Measurements from ENCODE around the gene SPTY2D1. TPM values are rescaled to one million over a fixed set of nuclear protein-coding genes. Genes with fewer than 3 reads are reported as not detected.
"Not testable (repeated sequence)": the region's sequence is repeated elsewhere in the genome, so short reads cannot be mapped to it uniquely, and the experiment has no call there.

The SPTY2D1 gene
- total RNA-seq, 1 donor from 2014 or later, result 12.6 TPM

DNA sequence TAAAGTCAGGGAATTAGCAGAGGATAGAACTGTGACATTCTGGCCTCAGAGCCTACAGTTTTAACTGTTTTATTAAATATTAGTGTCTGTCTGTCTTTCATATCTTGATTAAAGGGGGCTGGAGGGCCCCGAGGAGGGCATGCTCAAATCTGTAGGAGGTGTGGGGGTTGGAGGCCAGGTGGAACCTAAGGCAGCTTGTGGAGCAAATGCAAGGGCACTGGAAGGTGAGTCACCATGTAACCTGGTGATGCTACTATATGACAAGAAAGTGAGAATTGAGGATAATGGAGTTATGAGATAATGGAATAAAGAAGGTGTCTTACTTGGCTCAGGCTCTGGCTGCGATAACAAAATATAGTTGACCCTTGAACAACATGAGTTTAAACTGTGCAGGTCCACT, 37.1 kb upstream of the SPTY2D1 start:
- Histone ChIP-seq H3K4me3 (ENCODE audit: low read depth, low read length) (no peak overlapping the region), H3K36me3 (ENCODE audit: control insufficient read depth, insufficient read depth, low read length) (no peaks in the 10 kb centered on the region), H3K27me3 (ENCODE audit: control insufficient read depth, insufficient read depth, low read length) (no peaks in the 10 kb centered on the region)
- TF ChIP-seq, protein P1, sequence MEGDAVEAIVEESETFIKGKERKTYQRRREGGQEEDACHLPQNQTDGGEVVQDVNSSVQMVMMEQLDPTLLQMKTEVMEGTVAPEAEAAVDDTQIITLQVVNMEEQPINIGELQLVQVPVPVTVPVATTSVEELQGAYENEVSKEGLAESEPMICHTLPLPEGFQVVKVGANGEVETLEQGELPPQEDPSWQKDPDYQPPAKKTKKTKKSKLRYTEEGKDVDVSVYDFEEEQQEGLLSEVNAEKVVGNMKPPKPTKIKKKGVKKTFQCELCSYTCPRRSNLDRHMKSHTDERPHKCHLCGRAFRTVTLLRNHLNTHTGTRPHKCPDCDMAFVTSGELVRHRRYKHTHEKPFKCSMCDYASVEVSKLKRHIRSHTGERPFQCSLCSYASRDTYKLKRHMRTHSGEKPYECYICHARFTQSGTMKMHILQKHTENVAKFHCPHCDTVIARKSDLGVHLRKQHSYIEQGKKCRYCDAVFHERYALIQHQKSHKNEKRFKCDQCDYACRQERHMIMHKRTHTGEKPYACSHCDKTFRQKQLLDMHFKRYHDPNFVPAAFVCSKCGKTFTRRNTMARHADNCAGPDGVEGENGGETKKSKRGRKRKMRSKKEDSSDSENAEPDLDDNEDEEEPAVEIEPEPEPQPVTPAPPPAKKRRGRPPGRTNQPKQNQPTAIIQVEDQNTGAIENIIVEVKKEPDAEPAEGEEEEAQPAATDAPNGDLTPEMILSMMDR (IDR thresholded peaks at IDR 0.05; ENCODE audit: insufficient read depth, low read length, severe bottlenecking), result no peak
- peak; percentile 37 for DNase-seq (ENCODE audit: low read depth)
- FAIRE-seq, result no peak

DNA sequence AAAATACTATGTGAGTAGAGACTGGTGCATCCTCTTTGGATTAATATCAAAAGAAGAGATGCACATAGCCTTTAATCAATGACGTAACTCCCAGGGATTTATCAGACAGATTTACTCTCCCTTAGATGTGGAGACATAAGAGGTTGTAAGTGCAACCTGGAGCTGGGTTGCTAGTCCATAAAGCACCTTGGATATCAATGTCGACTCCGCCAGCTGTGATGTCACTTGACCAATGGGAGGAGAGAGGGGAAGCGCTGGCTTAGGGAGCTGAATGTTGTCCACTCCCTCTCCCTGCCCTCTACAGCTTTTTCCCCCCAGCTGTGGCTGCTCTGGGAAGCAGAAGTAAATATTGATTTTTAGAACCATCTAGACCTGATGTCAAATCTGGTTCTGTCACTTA, 35.6 kb upstream of the SPTY2D1 start:
- DNase-seq (ENCODE audit: low read depth) (no peak), FAIRE-seq (no peak)
- TF ChIP-seq, protein P1 (IDR thresholded peaks at IDR 0.05; ENCODE audit: insufficient read depth, low read length, severe bottlenecking), result no peak
- no peaks in the 10 kb centered on the region for H3K36me3 ChIP-seq (ENCODE audit: control insufficient read depth, insufficient read depth, low read length)
- no peaks in the 10 kb centered on the region for H3K27me3 ChIP-seq (ENCODE audit: control insufficient read depth, insufficient read depth, low read length)
- no peak overlapping the region for H3K4me3 ChIP-seq (ENCODE audit: low read depth, low read length)

DNA sequence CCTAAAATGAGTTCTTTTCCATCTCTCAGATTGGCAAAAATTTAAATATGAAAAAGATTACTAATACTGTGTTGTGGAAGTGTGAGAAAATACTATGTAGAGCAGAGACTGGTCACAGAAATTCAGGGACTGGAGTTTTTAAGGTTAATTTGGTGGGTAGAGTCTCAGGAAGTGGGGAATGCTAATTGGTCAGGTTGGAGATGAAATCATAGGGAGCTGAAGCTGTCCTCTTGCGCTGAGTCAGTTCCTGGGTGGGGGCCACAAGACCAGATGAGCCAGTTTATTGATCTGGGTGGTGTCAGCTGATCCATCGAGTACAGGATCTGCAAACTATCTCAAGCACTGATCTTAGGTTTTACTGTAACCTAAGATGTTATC, 35.1 kb upstream of the SPTY2D1 start:
- Histone ChIP-seq H3K36me3 (ENCODE audit: control insufficient read depth, insufficient read depth, low read length) (no peaks in the 10 kb centered on the region), H3K4me3 (ENCODE audit: low read depth, low read length) (no peak overlapping the region), H3K27me3 (ENCODE audit: control insufficient read depth, insufficient read depth, low read length) (no peaks in the 10 kb centered on the region)
- TF ChIP-seq, protein P1 (IDR thresholded peaks at IDR 0.05; ENCODE audit: insufficient read depth, low read length, severe bottlenecking), result no peak
- DNase-seq (ENCODE audit: low read depth) (peak; percentile 64), FAIRE-seq (no peak)

DNA sequence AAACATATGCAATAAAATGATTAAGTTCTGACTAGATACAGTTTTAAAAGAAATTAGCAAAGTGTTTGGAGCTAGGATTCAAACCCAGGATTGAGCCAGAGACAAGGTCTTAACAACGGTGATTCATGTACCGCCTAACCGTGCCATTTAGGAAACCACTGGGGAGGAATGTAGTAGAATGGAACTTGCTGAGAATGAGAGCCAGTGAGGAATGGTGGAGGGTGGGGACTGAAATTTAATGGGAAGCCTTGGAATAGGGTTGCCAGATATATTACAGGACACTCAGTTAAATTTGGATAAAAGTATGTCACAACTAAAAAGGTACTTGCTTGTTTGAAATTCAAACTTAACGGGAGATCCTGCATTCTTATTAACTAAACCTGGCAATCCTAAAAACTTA, 34.0 kb upstream of the SPTY2D1 start:
- H3K36me3 ChIP-seq (ENCODE audit: control insufficient read depth, insufficient read depth, low read length), result no peaks in the 10 kb centered on the region
- TF ChIP-seq, protein P1 (IDR thresholded peaks at IDR 0.05; ENCODE audit: insufficient read depth, low read length, severe bottlenecking), result no peak
- H3K27me3 ChIP-seq (ENCODE audit: control insufficient read depth, insufficient read depth, low read length), result no peaks in the 10 kb centered on the region
- FAIRE-seq, result no peak
- no peak overlapping the region for H3K4me3 ChIP-seq (ENCODE audit: low read depth, low read length)
- DNase-seq (ENCODE audit: low read depth), result no peak

DNA sequence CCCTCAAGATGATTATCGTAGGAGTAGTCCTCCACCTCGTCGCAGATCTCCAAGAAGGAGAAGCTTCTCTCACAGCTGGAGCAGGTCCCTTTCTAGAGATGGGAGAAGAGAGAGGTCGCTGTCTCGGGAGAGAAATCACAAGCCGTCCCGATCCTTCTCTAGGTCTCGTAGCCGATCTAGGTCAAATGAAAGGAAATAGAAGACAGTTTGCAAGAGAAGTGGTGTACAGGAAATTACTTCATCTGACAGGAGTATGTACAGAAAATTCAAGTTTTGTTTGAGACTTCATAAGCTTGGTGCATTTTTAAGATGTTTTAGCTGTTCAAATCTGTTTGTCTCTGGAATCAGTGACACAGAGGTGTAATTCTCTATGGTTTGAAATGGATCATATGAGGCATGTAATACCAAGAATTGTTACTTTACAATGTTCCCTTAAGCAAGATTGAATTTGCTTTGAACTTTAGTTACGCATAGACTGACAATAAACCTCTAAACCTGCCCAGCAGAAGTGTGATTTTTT, 31.3 kb upstream of the SPTY2D1 start:
- not testable (repeated sequence) for FAIRE-seq; H3K27me3 ChIP-seq (ENCODE audit: control insufficient read depth, insufficient read depth, low read length); H3K4me3 ChIP-seq (ENCODE audit: low read depth, low read length); H3K36me3 ChIP-seq (ENCODE audit: control insufficient read depth, insufficient read depth, low read length); DNase-seq (ENCODE audit: low read depth)

DNA sequence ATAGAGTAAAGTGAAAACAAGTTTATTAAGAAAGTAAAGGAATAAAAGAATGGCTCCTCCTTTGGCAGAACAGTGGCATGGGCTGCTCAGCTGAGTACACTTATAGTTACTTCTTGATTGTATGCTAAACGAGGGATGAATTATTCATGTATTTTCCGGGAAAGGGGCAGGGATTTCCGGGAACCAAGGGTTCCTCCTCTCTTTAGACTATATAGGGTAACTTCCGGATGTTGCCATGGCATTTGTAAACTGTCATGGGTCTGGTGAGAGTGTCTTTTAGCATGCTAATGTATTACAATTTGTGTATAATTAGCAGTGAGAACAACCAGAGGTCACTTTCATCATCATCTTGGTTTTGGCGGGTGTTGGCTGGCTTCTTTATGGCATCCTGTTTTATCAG, 23.5 kb upstream of the SPTY2D1 start:
- TF ChIP-seq, protein P1 (IDR thresholded peaks at IDR 0.05; ENCODE audit: insufficient read depth, low read length, severe bottlenecking), result no peak
- H3K4me3 ChIP-seq (ENCODE audit: low read depth, low read length), result no peak overlapping the region
- no peak for DNase-seq (ENCODE audit: low read depth)
- H3K36me3 ChIP-seq (ENCODE audit: control insufficient read depth, insufficient read depth, low read length), result no peaks in the 10 kb centered on the region
- no peak for FAIRE-seq
- no peaks in the 10 kb centered on the region for H3K27me3 ChIP-seq (ENCODE audit: control insufficient read depth, insufficient read depth, low read length)
